ENCODE measurements around the gene MARCHF2. TPM values are rescaled to one million over a fixed set of nuclear protein-coding genes. Genes with fewer than 3 reads are reported as not detected.
"Not testable (repeated sequence)": the region's sequence is repeated elsewhere in the genome, so short reads cannot be mapped to it uniquely, and the experiment has no call there.

The MARCHF2 gene
- total RNA-seq, 2 experiments from 2014 or later: 20.6 to 20.8 TPM

DNA sequence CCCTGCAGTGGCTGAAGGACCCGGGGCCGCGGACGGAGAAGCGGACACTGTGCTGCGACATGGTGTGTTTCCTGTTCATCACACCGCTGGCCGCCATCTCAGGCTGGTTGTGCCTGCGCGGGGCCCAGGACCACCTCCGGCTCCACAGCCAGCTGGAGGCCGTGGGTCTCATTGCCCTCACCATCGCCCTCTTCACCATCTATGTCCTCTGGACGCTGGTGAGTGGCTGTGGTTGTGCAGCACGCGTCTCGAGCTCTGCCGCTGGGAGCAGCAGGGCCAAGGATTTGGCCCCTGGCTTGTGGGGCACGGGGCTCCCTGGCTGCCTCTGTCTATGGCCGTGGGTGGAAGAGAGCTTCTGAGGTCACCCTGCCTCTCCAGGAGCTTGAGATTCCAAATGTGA is 17.5 kb downstream of the MARCHF2 start:
- H3K27ac Mint-ChIP-seq: no peak overlapping the region

DNA sequence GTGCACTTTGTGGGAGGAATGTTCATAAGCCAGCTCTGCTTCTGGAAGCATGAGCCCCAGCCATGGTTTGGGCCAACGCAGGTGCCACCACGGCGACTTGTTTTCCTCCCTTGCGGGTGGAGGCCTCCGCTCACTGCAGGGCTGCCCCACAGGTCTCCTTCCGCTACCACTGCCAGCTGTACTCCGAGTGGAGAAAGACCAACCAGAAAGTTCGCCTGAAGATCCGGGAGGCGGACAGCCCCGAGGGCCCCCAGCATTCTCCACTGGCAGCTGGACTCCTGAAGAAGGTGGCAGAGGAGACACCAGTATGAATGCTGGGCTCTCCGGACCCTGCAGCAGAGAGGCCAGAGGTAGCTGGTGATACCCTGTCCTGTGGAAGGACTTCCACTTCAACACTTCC is 25.1 kb downstream of the MARCHF2 start:
- Mint-ChIP-seq H3K27ac (no peak overlapping the region), H3K27me3 (no peaks in the 10 kb centered on the region), H3K4me1 (peaks cover 4% of the 10 kb centered on the region), H3K4me3 (no peak overlapping the region), H3K9me3 (no peaks in the 10 kb centered on the region), H3K36me3 (ENCODE audit: low read depth) (no peaks in the 10 kb centered on the region)
- POLR2A ChIA-PET: no interaction called here
- no peak for DNase-seq
- CTCF ChIA-PET: interaction anchor here (0.9 to 1.9 kb wide), 2 partner anchors 23 to 85 kb away, joined by 4 to 5 read pairs; no protein-coding TSS in a partner anchor

More for the DNA sequence above, 17.5 kb downstream of the MARCHF2 start:
- ChIA-PET CTCF (no interaction called here), POLR2A (no interaction called here)
- H3K4me1 Mint-ChIP-seq: peaks cover 1% of the 10 kb centered on the region
- DNase-seq: no peak
- peaks cover 4% of the 10 kb centered on the region for H3K36me3 Mint-ChIP-seq (ENCODE audit: low read depth)
- no peak overlapping the region for H3K4me3 Mint-ChIP-seq
- no peaks in the 10 kb centered on the region for H3K9me3 Mint-ChIP-seq
- H3K27me3 Mint-ChIP-seq: no peaks in the 10 kb centered on the region

DNA sequence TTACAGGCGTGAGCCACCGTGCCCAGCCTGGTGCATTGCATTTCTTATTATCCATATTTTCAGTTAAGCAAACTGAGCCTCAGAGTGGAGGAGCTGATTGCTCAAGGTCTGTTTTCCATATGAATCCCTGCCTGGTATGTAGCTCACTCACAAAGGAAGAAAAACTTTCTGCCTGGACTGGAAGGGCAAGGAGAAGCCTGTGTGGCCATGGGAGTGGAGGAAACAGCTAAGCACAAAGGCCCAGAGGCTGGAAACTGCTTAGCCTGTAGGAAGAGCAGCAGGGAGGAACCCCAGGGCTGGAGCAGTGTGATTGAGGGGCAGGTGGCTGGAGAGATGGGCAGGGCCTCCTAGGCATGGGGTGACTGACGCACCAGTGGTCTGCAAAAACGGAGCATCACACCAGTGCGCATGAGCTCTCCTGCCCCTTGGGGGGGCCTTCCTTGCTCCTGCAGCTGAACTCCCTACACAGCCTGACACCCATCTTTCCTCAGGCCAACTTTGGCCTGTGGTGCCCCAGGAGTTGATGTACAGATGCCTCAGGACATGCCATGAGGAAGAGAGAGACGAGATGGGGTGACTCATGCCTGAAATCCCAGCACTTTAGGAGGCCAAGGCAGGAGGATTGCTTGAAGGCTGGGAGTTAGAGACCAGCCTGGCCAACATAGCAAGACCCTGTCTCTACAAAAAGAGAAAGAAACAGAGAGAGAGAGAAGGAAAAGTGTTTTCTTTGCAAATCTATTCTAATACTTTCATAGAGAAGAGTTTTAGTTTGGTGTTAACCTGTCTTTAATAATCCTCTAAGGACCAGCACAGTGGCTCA is 28.8 kb downstream of the MARCHF2 start:
- CTCF ChIA-PET: interaction anchor here (0.6 kb wide), 1 partner anchor 100 kb away, joined by 3 read pairs; no protein-coding TSS in a partner anchor
- H3K4me3 Mint-ChIP-seq: no peak overlapping the region
- H3K36me3 Mint-ChIP-seq (ENCODE audit: low read depth): peaks cover 15% of the 10 kb centered on the region
- H3K27me3 Mint-ChIP-seq: no peaks in the 10 kb centered on the region
- peaks cover 19% of the 10 kb centered on the region for H3K4me1 Mint-ChIP-seq
- POLR2A ChIA-PET: interaction anchor here (0.6 kb wide), 1 partner anchor 72 kb away, joined by 3 read pairs; the partner anchor contains the start of gene ZNF414
- H3K9me3 Mint-ChIP-seq: no peaks in the 10 kb centered on the region
- DNase-seq: no peak
- no peak overlapping the region for H3K27ac Mint-ChIP-seq

DNA sequence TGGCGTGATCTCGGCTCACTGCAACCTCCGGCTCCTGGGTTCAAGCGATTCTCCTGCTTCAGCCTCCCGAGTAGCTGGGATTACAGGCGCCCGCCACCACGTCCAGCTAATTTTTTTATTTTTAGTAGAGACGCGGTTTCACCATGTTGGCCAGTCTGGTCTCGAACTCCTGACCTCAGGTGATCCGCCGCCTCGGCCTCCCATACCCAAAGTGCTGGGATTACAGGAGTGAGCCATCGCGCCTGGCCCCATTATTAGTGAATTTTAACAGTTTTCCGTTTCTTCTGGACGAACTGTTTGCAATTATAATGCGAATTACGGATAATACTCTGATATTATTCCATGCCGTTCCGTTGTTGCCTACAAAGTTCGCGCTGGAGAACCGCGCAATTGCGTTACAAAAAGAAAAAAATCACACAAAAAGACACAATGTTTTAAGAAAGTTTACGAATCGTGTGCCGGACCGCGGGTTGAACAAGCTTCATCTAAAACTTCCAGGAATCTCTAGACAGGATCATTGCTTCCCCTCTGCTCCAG is 31.1 kb downstream of the MARCHF2 start:
- not testable (repeated sequence) for H3K27me3 Mint-ChIP-seq, H3K9me3 Mint-ChIP-seq, DNase-seq
- POLR2A ChIA-PET: interaction anchor here (0.6 to 5.4 kb wide), 21 partner anchors 8 to 133 kb away, joined by 3 to 50 read pairs (median 6); partner anchors contain the start of genes MARCHF2, MYO1F, NDUFA7 and RAB11B
- Mint-ChIP-seq H3K4me3 (peak overlapping the region; percentile 90), H3K4me1 (peaks cover 35% of the 10 kb centered on the region), H3K27ac (peak overlapping the region; percentile 96), H3K36me3 (ENCODE audit: low read depth) (peaks cover 28% of the 10 kb centered on the region)
- CTCF ChIA-PET: interaction anchor here (0.6 to 2.9 kb wide), 7 partner anchors 9 to 169 kb away, joined by 3 to 18 read pairs (median 4); partner anchors contain the start of genes MARCHF2 and ZNF414

DNA sequence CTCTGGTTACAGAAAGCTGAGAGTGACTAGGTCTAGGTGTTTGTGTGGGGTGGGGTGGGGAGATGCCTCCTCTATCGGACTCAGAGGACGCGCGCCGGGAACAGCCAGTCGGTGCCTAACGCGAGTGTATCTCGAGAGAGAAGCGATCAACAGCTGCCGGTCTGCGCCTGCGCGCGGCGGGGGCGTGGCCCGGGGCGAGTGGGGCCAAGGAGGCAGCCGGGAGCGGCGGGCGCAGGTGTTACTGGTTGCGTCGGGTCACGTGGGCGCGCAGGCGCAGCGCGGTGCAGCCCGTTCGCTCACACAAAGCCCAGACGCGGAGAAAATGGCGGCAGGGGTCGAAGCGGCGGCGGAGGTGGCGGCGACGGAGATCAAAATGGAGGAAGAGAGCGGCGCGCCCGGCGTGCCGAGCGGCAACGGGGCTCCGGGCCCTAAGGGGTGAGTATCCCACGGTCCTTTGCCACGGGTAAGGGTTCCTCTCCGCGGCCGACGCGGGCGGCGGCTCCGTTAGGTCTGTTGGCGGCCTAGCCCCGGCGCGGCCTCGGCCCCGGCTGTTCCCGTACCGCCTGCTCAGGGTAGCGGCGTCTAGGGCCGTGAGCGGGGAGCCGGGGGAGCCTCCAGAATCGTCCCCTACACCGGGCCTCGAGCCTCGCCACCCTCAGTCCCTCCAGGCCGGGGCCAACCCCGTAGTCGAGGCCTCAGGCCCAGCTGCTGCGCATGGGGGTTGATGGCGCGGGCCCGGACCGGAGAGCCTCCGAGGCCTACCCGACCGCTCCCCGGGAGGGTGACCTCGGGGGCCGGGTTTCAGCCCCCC is 31.8 kb downstream of the MARCHF2 start, which contains the start of gene HNRNPM:
Gene HNRNPM, plus strand, starts transcription at position 299 of the 811 bp plus-strand sequence. Its CDS starts 24 bp downstream, at position 323.
- Mint-ChIP-seq H3K4me1 (peaks cover 39% of the 10 kb centered on the region), H3K36me3 (ENCODE audit: low read depth) (peaks cover 29% of the 10 kb centered on the region), H3K27ac (peak within 1 kb of the TSS; percentile 96), H3K9me3 (no peaks in the 10 kb centered on the region), H3K27me3 (no peaks in the 10 kb centered on the region), H3K4me3 (peak within 1 kb of the TSS; percentile 90)
- peak; percentile 100 for DNase-seq
- POLR2A ChIA-PET: interaction anchor here (0.6 to 5.4 kb wide), 23 partner anchors 8 to 576 kb away, joined by 3 to 50 read pairs (median 5); partner anchors contain the start of genes MARCHF2, MYO1F, NDUFA7 and RAB11B
- CTCF ChIA-PET: interaction anchor here (0.6 to 2.9 kb wide), 9 partner anchors 8 to 177 kb away, joined by 3 to 18 read pairs (median 4); partner anchors contain the start of genes MARCHF2 and ZNF414

DNA sequence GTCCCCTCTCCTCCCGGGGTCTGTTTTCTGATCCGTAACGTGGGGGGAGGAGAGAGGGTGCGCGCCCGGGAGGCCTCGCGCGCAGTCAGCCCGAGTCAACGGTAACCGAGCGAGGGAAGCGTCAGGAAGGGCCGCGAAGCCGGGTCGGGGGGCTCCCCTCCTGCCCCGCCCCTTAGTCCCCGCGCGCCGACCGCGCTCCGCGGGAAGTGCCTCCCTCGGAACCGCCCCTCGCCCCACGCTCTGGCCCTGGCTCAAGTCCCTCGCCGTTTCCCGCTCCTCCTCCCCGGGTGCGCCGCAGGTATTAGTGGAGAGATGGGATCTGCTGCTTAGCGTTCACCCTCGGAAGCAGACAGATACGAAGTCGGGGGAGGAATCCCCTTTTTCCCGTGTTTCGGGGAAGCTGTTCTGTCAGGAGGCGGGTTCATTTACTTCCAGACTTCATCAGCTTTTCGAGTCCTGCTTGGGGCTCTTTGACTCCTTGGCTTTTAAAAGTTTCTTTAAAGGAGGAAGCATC is 32.4 kb downstream of the MARCHF2 start:
- Mint-ChIP-seq H3K9me3 (no peaks in the 10 kb centered on the region), H3K27ac (peak overlapping the region; percentile 89), H3K4me1 (peaks cover 43% of the 10 kb centered on the region), H3K36me3 (ENCODE audit: low read depth) (peaks cover 30% of the 10 kb centered on the region), H3K4me3 (peak overlapping the region; percentile 87), H3K27me3 (no peaks in the 10 kb centered on the region)
- peak; percentile 49 for DNase-seq
- CTCF ChIA-PET: interaction anchor here (0.6 to 2.9 kb wide), 6 partner anchors 12 to 177 kb away, joined by 3 to 18 read pairs (median 4); partner anchors contain the start of gene MARCHF2
- POLR2A ChIA-PET: interaction anchor here (1.2 to 5.4 kb wide), 11 partner anchors 11 to 576 kb away, joined by 3 to 50 read pairs (median 11); partner anchors contain the start of genes MARCHF2, MYO1F, NDUFA7 and RAB11B

DNA sequence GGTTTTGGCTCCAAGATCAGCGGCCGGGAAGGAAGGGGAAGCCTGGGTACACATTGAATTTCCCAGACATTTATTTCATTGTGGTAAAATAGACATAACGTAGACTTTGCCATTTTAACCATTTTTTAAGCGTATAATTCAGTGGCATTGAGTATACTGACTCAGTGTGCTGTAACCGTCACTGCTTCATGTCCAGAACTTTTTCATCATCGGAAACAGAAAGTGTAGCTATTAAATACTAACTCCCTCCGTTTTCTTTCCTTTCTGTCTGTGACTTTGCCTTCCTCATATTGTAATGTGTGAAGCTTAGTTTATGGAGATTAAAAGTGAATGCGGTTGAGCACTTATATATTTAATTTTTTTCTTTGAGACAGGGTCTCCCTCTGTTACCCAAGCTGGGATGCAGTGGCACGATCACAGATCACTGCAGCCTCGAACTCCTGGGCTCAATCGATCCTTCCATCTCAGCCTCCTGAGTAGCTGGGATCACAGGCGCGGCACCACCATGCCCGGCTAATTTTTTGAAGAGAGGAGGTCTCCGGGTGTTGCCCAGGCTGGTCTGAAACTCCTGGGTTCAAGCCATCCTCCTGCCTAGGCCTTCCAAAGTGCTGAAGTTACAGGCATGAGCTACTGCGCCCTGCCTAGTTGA is 33.1 kb downstream of the MARCHF2 start:
- no peak for DNase-seq
- H3K4me3 Mint-ChIP-seq: peak overlapping the region; percentile 87
- CTCF ChIA-PET: interaction anchor here (0.6 to 2.9 kb wide), 5 partner anchors 11 to 152 kb away, joined by 3 to 18 read pairs (median 3); partner anchors contain the start of gene MARCHF2
- H3K9me3 Mint-ChIP-seq: no peaks in the 10 kb centered on the region
- H3K4me1 Mint-ChIP-seq: peaks cover 46% of the 10 kb centered on the region
- POLR2A ChIA-PET: interaction anchor here (0.6 to 5.4 kb wide), 11 partner anchors 10 to 577 kb away, joined by 3 to 50 read pairs (median 5); partner anchors contain the start of genes MARCHF2, MYO1F, NDUFA7 and RPS28
- H3K36me3 Mint-ChIP-seq (ENCODE audit: low read depth): peaks cover 32% of the 10 kb centered on the region
- no peaks in the 10 kb centered on the region for H3K27me3 Mint-ChIP-seq
- H3K27ac Mint-ChIP-seq: peak overlapping the region; percentile 89

DNA sequence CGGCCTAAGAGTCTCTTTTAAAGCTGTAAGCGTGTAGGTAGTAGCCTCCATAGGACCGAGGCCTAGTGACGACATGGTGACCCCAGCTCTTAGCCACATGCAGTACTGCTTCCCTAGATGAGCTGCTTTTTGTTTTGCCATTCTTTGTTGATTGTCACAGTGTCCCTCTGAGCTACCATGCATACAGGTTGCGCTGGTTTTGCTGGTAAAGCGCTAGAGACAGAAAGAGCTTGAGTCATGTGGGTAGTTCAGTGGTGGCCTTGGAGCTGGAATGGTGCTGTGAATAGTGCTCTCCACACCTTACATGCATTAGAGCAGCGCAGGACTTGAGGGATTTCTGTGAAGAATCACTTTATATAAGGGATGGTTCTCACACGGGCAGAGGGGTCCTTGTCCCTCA is 36.7 kb downstream of the MARCHF2 start:
- Mint-ChIP-seq H3K27me3 (no peaks in the 10 kb centered on the region), H3K9me3 (no peaks in the 10 kb centered on the region), H3K4me1 (peaks cover 75% of the 10 kb centered on the region), H3K36me3 (ENCODE audit: low read depth) (peaks cover 50% of the 10 kb centered on the region), H3K4me3 (no peak overlapping the region), H3K27ac (peak overlapping the region; percentile 16)
- DNase-seq: no peak
- ChIA-PET POLR2A (interaction anchor here (1.5 to 2.5 kb wide), 3 partner anchors 8 to 64 kb away, joined by 5 to 11 read pairs (median 7); no protein-coding TSS in a partner anchor), CTCF (interaction anchor here (0.6 to 2.2 kb wide), 6 partner anchors 37 to 130 kb away, joined by 3 to 6 read pairs (median 4); partner anchors contain the start of gene MARCHF2)

DNA sequence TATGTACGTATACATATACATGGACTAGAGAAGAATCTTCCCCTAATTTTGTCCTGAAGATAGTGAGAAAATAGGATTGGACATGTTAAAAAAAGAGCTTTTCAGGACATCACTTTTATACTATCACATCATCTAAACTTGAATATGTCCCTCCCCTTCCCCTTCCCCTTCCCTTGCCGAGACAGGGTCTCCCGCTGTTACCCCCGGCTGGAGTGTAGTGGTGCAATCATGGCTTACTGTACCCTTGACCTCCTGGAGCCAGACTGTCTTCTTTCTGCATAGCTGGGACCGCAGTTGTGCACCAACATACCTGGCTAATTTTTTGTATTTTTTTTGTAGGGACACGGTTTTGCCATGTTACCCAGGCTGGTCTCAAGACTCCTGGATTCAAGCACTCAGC is 38.3 kb downstream of the MARCHF2 start:
- ChIA-PET CTCF (interaction anchor here (1.3 kb wide), 1 partner anchor 119 kb away, joined by 3 read pairs; no protein-coding TSS in a partner anchor), POLR2A (no interaction called here)
- Mint-ChIP-seq H3K27ac (no peak overlapping the region), H3K27me3 (no peaks in the 10 kb centered on the region), H3K9me3 (no peaks in the 10 kb centered on the region), H3K36me3 (ENCODE audit: low read depth) (peaks cover 56% of the 10 kb centered on the region), H3K4me3 (no peak overlapping the region), H3K4me1 (peaks cover 80% of the 10 kb centered on the region)
- DNase-seq: no peak

DNA sequence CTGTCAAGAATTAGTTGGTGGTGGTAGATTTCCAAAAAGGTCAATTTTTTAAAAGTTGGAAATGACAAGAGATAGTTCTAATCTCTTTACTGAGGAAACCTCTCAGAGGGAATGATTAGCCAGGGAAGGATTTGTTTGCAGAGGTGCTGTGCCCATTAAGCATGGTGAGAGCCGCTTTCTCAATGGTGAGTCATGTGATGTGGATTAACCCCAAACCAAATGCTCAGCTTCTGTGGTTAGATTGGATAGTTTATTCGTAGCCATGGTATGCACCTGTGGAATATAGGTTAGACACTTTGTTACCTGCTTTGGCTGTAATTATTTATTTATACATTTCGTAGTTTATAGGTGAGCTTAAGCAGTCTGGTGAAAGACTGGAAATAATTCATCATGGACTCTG is 38.8 kb downstream of the MARCHF2 start:
- no peak overlapping the region for H3K4me3 Mint-ChIP-seq
- no peak for DNase-seq
- H3K36me3 Mint-ChIP-seq (ENCODE audit: low read depth): peaks cover 57% of the 10 kb centered on the region
- H3K9me3 Mint-ChIP-seq: no peaks in the 10 kb centered on the region
- CTCF ChIA-PET: interaction anchor here (1.3 kb wide), 1 partner anchor 119 kb away, joined by 3 read pairs; no protein-coding TSS in a partner anchor
- no peaks in the 10 kb centered on the region for H3K27me3 Mint-ChIP-seq
- peak overlapping the region; percentile 6 for H3K27ac Mint-ChIP-seq
- POLR2A ChIA-PET: interaction anchor here (1.0 to 1.2 kb wide), 3 partner anchors 8 to 17 kb away, joined by 3 to 4 read pairs (median 3); partner anchors contain the start of gene HNRNPM
- peaks cover 80% of the 10 kb centered on the region for H3K4me1 Mint-ChIP-seq

DNA sequence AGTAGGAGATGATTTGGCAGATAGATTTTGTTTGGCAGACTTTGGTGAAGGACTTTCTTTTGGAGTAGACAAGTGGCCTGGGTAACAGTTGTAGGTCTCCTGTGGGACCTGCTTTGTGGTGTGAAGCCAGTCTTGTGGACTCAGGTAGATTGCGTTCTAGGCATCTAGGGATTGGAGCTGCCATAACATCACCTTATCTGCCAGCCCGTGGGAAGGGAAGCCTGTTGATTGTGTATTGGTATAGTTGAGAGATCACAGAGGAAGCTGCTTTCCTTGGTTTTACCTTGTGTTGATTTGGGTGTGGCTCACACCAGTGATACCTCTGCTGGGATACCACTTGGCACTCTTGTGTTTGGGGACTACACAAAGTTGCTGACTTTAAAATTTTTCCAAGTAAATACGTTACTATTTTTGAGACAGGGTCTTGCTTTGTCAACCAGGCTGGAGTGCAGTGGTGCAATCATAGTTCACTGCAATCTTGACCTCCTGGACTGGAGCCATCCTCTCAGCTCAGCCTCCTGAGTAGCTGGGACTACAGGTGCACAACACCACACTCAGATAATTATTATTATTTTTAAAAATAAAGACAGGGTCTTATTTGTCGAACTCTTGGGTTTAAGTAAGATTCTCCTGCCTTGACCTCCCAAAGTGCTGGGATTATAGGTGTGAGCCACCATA is 39.5 kb downstream of the MARCHF2 start:
- Mint-ChIP-seq H3K36me3 (ENCODE audit: low read depth) (peaks cover 57% of the 10 kb centered on the region), H3K4me1 (peaks cover 77% of the 10 kb centered on the region), H3K27ac (peak overlapping the region; percentile 70), H3K27me3 (no peaks in the 10 kb centered on the region), H3K9me3 (no peaks in the 10 kb centered on the region), H3K4me3 (no peak overlapping the region)
- no peak for DNase-seq
- ChIA-PET CTCF (interaction anchor here (1.3 to 1.5 kb wide), 2 partner anchors 8 to 118 kb away, joined by 3 to 4 read pairs; partner anchors contain the start of gene HNRNPM), POLR2A (interaction anchor here (1.0 to 1.2 kb wide), 4 partner anchors 8 to 26 kb away, joined by 3 to 4 read pairs (median 3); partner anchors contain the start of gene HNRNPM)
